ENCODE data around the gene ANTXRL.
"Not testable (repeated sequence)": the region's sequence is repeated elsewhere in the genome, so short reads cannot be mapped to it uniquely, and the experiment has no call there.

ANTXRL gene

GRCh38 chr10:46301056-46301645, 14.4 kb downstream of the ANTXRL start:
- Histone ChIP-seq H3K27me3 (replicated peaks; ENCODE audit: control insufficient read depth, insufficient read depth, low read length) (peaks cover 14% of the 10 kb centered on the region), H3K4me3 (ENCODE audit: low read length) (no peak overlapping the region), H3K9me3 (ENCODE audit: control insufficient read depth, low read length) (no peaks in the 10 kb centered on the region), H3K36me3 (ENCODE audit: control insufficient read depth, insufficient read depth, low read length, severe bottlenecking) (no peaks in the 10 kb centered on the region), H3K9ac (ENCODE audit: low read length) (no peak overlapping the region), H3K4me1 (ENCODE audit: control insufficient read depth, insufficient read depth, low read length) (peaks cover 15% of the 10 kb centered on the region)
- no peak for DNase-seq (ENCODE audit: low read depth)

GRCh38 chr10:46301721-46302479, 15.1 kb downstream of the ANTXRL start:
- Histone ChIP-seq H3K27me3 (replicated peaks; ENCODE audit: control insufficient read depth, insufficient read depth, low read length) (peaks cover 17% of the 10 kb centered on the region), H3K9ac (ENCODE audit: low read length) (no peak overlapping the region), H3K36me3 (ENCODE audit: control insufficient read depth, insufficient read depth, low read length, severe bottlenecking) (no peaks in the 10 kb centered on the region), H3K4me1 (ENCODE audit: control insufficient read depth, insufficient read depth, low read length) (peaks cover 15% of the 10 kb centered on the region), H3K9me3 (ENCODE audit: control insufficient read depth, low read length) (no peaks in the 10 kb centered on the region), H3K4me3 (ENCODE audit: low read length) (no peak overlapping the region)
- DNase-seq (ENCODE audit: low read depth): no peak

GRCh38 chr10:46302765-46303352, 16.1 kb downstream of the ANTXRL start:
- not testable (repeated sequence) for H3K4me3 ChIP-seq (ENCODE audit: low read length); DNase-seq (ENCODE audit: low read depth); H3K36me3 ChIP-seq (ENCODE audit: control insufficient read depth, insufficient read depth, low read length, severe bottlenecking); H3K9ac ChIP-seq (ENCODE audit: low read length); H3K9me3 ChIP-seq (ENCODE audit: control insufficient read depth, low read length)
- H3K4me1 ChIP-seq (ENCODE audit: control insufficient read depth, insufficient read depth, low read length): peaks cover 15% of the 10 kb centered on the region
- H3K27me3 ChIP-seq (replicated peaks; ENCODE audit: control insufficient read depth, insufficient read depth, low read length): peaks cover 26% of the 10 kb centered on the region

GRCh38 chr10:46304062-46304461, 17.3 kb downstream of the ANTXRL start:
- H3K9ac ChIP-seq (ENCODE audit: low read length): no peak overlapping the region
- H3K4me1 ChIP-seq (ENCODE audit: control insufficient read depth, insufficient read depth, low read length): peaks cover 15% of the 10 kb centered on the region
- H3K9me3 ChIP-seq (ENCODE audit: control insufficient read depth, low read length): no peaks in the 10 kb centered on the region
- no peak overlapping the region for H3K4me3 ChIP-seq (ENCODE audit: low read length)
- DNase-seq (ENCODE audit: low read depth): no peak
- H3K36me3 ChIP-seq (ENCODE audit: control insufficient read depth, insufficient read depth, low read length, severe bottlenecking): no peaks in the 10 kb centered on the region
- peaks cover 33% of the 10 kb centered on the region for H3K27me3 ChIP-seq (replicated peaks; ENCODE audit: control insufficient read depth, insufficient read depth, low read length)

- H3K4me3 ChIP-seq (ENCODE audit: low read length); DNase-seq (ENCODE audit: low read depth); H3K36me3 ChIP-seq (ENCODE audit: control insufficient read depth, insufficient read depth, low read length, severe bottlenecking); H3K9ac ChIP-seq (ENCODE audit: low read length); H3K9me3 ChIP-seq (ENCODE audit: control insufficient read depth, low read length): not testable (repeated sequence)
- Histone ChIP-seq H3K27me3 (replicated peaks; ENCODE audit: control insufficient read depth, insufficient read depth, low read length) (peaks cover 28% of the 10 kb centered on the region), H3K4me1 (ENCODE audit: control insufficient read depth, insufficient read depth, low read length) (peaks cover 15% of the 10 kb centered on the region)
Measured at GRCh38 chr10:46304671-46305070, 17.9 kb downstream of the ANTXRL start.

- no peak overlapping the region for H3K4me3 ChIP-seq (ENCODE audit: low read length)
Measured at GRCh38 chr10:46305079-46305818, 18.5 kb downstream of the ANTXRL start.

GRCh38 chr10:46305986-46306385, 19.2 kb downstream of the ANTXRL start:
- no peak overlapping the region for H3K9ac ChIP-seq (ENCODE audit: low read length)
- no peaks in the 10 kb centered on the region for H3K9me3 ChIP-seq (ENCODE audit: control insufficient read depth, low read length)
- peaks cover 15% of the 10 kb centered on the region for H3K4me1 ChIP-seq (ENCODE audit: control insufficient read depth, insufficient read depth, low read length)
- no peak for DNase-seq (ENCODE audit: low read depth)
- H3K4me3 ChIP-seq (ENCODE audit: low read length): no peak overlapping the region
- no peaks in the 10 kb centered on the region for H3K36me3 ChIP-seq (ENCODE audit: control insufficient read depth, insufficient read depth, low read length, severe bottlenecking)
- H3K27me3 ChIP-seq (replicated peaks; ENCODE audit: control insufficient read depth, insufficient read depth, low read length): peaks cover 25% of the 10 kb centered on the region

More at GRCh38 chr10:46305079-46305818, 18.5 kb downstream of the ANTXRL start:
- H3K9ac ChIP-seq (ENCODE audit: low read length): no peak overlapping the region
- no peaks in the 10 kb centered on the region for H3K36me3 ChIP-seq (ENCODE audit: control insufficient read depth, insufficient read depth, low read length, severe bottlenecking)
- peaks cover 26% of the 10 kb centered on the region for H3K27me3 ChIP-seq (replicated peaks; ENCODE audit: control insufficient read depth, insufficient read depth, low read length)
- peak; percentile 36 for DNase-seq (ENCODE audit: low read depth)
- H3K9me3 ChIP-seq (ENCODE audit: control insufficient read depth, low read length): no peaks in the 10 kb centered on the region
- peaks cover 15% of the 10 kb centered on the region for H3K4me1 ChIP-seq (ENCODE audit: control insufficient read depth, insufficient read depth, low read length)

GRCh38 chr10:46306516-46307184, 19.9 kb downstream of the ANTXRL start:
- no peak overlapping the region for H3K9ac ChIP-seq (ENCODE audit: low read length)
- H3K27me3 ChIP-seq (replicated peaks; ENCODE audit: control insufficient read depth, insufficient read depth, low read length): peaks cover 31% of the 10 kb centered on the region
- peaks cover 15% of the 10 kb centered on the region for H3K4me1 ChIP-seq (ENCODE audit: control insufficient read depth, insufficient read depth, low read length)
- H3K36me3 ChIP-seq (ENCODE audit: control insufficient read depth, insufficient read depth, low read length, severe bottlenecking): no peaks in the 10 kb centered on the region
- H3K4me3 ChIP-seq (ENCODE audit: low read length): no peak overlapping the region
- no peak for DNase-seq (ENCODE audit: low read depth)
- no peaks in the 10 kb centered on the region for H3K9me3 ChIP-seq (ENCODE audit: control insufficient read depth, low read length)

- Histone ChIP-seq H3K4me1 (ENCODE audit: control insufficient read depth, insufficient read depth, low read length) (peaks cover 12% of the 10 kb centered on the region), H3K36me3 (ENCODE audit: control insufficient read depth, insufficient read depth, low read length, severe bottlenecking) (no peaks in the 10 kb centered on the region), H3K9me3 (ENCODE audit: control insufficient read depth, low read length) (no peaks in the 10 kb centered on the region), H3K9ac (ENCODE audit: low read length) (no peak overlapping the region), H3K27me3 (replicated peaks; ENCODE audit: control insufficient read depth, insufficient read depth, low read length) (peaks cover 31% of the 10 kb centered on the region), H3K4me3 (ENCODE audit: low read length) (no peak overlapping the region)
- DNase-seq (ENCODE audit: low read depth): no peak
Measured at GRCh38 chr10:46307281-46308112, 20.7 kb downstream of the ANTXRL start.

GRCh38 chr10:46308113-46308415, 21.3 kb downstream of the ANTXRL start:
- H3K4me1 ChIP-seq (ENCODE audit: control insufficient read depth, insufficient read depth, low read length): peaks cover 11% of the 10 kb centered on the region
- no peak for DNase-seq (ENCODE audit: low read depth)
- H3K36me3 ChIP-seq (ENCODE audit: control insufficient read depth, insufficient read depth, low read length, severe bottlenecking): no peaks in the 10 kb centered on the region
- no peak overlapping the region for H3K9ac ChIP-seq (ENCODE audit: low read length)
- no peak overlapping the region for H3K4me3 ChIP-seq (ENCODE audit: low read length)
- peaks cover 33% of the 10 kb centered on the region for H3K27me3 ChIP-seq (replicated peaks; ENCODE audit: control insufficient read depth, insufficient read depth, low read length)
- H3K9me3 ChIP-seq (ENCODE audit: control insufficient read depth, low read length): no peaks in the 10 kb centered on the region

Data from adipocyte (in vitro differentiated cells).